AML-193 (cell line): Measurements from ENCODE around the gene RNF40.
"Not testable (repeated sequence)": the region's sequence is repeated elsewhere in the genome, so short reads cannot be mapped to it uniquely, and the experiment has no call there.

Source experiments
- DNase-seq, 2 experiments: peaks; one replicate each; lab custom pipeline; 2025; lab: John Stamatoyannopoulos, UW

The RNF40 gene

GRCh38 chr16:30782486-30783279, 20.6 kb downstream of the RNF40 start:
- no peak for DNase-seq

GRCh38 chr16:30783280-30784109, 21.4 kb downstream of the RNF40 start:
- no peak for DNase-seq

- DNase-seq, result no peak
Observed at GRCh38 chr16:30784215-30784614, 22.1 kb downstream of the RNF40 start.

- no peak for DNase-seq
Observed at GRCh38 chr16:30785126-30786106, 23.3 kb downstream of the RNF40 start.

GRCh38 chr16:30786115-30786935, 24.2 kb downstream of the RNF40 start:
- DNase-seq, result no peak

- no peak for DNase-seq
Observed at GRCh38 chr16:30786936-30787612, 25.0 kb downstream of the RNF40 start, which contains the start of gene ZNF629. ZNF629 (minus strand) TSS chr16:30787205; CDS start chr16:30784482, 2,723 bp downstream.

- DNase-seq, result no peak
Observed at GRCh38 chr16:30787613-30788378, 25.7 kb downstream of the RNF40 start.

GRCh38 chr16:30793508-30794069, 31.5 kb downstream of the RNF40 start:
- no peak for DNase-seq

- DNase-seq, result no peak
Observed at GRCh38 chr16:30794634-30795033, 32.5 kb downstream of the RNF40 start.

- no peak for DNase-seq
Observed at GRCh38 chr16:30797670-30798309, 35.7 kb downstream of the RNF40 start.

GRCh38 chr16:30802936-30803335, 40.8 kb downstream of the RNF40 start:
- DNase-seq, result no peak

- no peak for DNase-seq
Observed at GRCh38 chr16:30805056-30805369, 42.9 kb downstream of the RNF40 start.

- DNase-seq, result peak; percentile 25 to 30
Observed at GRCh38 chr16:30805370-30806169, 43.4 kb downstream of the RNF40 start.

GRCh38 chr16:30808146-30808545, 46.0 kb downstream of the RNF40 start:
- DNase-seq, result peak; percentile 22 to 33

GRCh38 chr16:30808890-30809426, 46.8 kb downstream of the RNF40 start:
- not testable (repeated sequence) for DNase-seq

GRCh38 chr16:30809675-30810074, 47.6 kb downstream of the RNF40 start:
- DNase-seq, result not testable (repeated sequence)

- no peak for DNase-seq
Observed at GRCh38 chr16:30813821-30814189, 51.7 kb downstream of the RNF40 start.

GRCh38 chr16:30816769-30817168, 54.6 kb downstream of the RNF40 start:
- no peak for DNase-seq
